NCI-H146 treated with DMSO at 0.1 percent for 48 hours (cell line): Measurements from ENCODE around the gene KREMEN2.

ENCODE experiments used
- DNase-seq: peaks from one replicate; lab custom pipeline; 2025; ENCODE audit not compliant: unreplicated experiment; lab: John Stamatoyannopoulos, UW

The KREMEN2 gene

DNA sequence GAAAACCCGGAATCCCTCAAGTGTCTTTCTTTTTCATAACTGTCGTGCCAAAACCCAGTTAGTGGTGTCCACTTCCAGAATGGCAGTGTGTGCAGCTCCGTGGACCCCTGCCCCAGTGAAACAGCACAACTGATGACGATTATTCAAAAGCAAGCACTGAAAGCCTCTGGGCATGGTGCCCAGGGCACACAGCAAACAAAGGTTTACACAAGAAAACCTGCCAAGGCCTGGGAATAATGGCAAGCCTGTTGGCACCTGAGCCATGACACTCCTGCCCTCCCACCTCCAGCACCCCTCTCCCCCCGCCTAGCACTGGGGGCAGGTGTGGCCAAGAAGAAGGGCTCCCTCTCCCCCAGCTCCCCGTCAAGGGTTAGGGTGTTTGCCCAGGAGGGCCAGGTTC lies 13.4 kb downstream of the KREMEN2 start:
- DNase-seq, result no peak

DNA sequence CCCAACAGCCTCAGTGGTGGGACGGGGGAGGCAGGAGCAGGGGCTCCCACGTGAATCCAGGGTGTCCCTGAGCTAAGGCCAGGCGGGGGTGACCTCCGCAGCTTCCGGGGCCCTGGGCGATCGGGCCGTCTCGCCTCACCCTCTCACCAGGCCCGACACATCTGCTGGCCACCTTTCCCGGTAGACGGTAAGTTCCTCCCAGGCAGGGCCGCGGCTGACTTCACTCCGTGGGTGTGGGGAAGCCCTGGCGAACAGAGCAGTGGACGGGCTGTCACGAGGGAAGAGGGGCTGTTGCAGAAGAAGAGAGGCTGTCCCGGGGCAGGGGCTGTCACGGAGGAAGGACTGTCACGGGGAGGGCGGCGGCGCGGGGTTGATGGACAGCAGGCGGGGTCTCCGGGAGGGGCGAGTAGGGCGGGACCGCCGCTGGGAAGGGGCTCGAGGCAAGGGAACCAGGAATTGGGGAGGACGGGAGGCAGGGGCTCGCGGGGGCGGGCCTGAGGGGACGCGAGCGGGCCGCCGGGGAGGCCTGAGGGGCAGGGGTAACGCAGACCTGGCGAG lies 15.7 kb downstream of the KREMEN2 start:
- no peak for DNase-seq

DNA sequence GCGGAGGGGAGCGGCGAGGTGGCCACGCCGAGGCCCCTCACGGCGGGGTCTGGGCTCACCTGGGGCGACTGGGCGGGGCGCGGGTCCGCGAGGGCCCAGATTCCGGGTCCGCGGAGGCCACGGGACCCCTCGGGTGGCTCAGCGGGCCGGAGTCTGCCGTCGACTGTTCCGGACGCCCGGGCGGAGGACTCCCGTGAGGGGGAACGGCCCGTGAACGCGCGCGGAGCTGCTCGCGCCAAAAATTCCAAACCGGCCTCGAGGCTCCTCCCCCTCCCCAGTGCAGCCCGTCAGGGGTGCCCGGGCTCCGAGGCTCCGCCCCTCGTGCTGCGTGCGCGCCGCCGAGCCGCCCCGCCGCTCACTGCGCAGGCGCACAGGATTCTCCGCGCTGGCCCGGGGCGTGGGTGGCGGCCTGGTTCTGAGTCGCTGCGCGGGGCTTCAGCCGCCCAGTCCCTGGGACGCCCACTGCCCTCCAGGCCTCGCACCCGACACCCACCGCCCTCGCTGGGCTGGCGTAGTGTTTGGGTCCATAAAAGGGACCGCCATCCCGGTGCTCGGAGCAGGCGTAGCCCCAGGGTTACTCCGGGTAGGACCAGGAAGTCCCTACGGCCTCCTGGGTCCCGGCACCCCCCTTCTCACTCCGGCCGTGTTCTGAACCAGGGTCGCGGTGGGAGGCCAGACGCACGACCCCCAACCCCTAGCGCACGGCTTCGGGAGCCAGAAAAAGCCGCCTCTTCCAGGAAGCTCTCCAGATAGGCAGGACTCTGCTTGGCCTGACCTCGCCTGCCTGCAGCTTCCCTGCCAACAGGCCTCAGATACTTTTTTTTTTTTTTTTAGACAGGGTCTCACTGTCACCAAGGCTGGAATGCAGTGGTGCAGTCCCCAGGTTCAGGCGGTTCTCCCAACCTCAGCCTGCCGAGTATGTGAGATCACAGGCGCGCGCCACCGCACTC lies 16.4 kb downstream of the KREMEN2 start, which contains the start of gene PKMYT1:
TSS of gene PKMYT1 (minus strand) at position 220 of the 950 bp plus-strand sequence. CDS start 789 bp downstream, outside the sequence.
- peak; percentile 70 for DNase-seq

DNA sequence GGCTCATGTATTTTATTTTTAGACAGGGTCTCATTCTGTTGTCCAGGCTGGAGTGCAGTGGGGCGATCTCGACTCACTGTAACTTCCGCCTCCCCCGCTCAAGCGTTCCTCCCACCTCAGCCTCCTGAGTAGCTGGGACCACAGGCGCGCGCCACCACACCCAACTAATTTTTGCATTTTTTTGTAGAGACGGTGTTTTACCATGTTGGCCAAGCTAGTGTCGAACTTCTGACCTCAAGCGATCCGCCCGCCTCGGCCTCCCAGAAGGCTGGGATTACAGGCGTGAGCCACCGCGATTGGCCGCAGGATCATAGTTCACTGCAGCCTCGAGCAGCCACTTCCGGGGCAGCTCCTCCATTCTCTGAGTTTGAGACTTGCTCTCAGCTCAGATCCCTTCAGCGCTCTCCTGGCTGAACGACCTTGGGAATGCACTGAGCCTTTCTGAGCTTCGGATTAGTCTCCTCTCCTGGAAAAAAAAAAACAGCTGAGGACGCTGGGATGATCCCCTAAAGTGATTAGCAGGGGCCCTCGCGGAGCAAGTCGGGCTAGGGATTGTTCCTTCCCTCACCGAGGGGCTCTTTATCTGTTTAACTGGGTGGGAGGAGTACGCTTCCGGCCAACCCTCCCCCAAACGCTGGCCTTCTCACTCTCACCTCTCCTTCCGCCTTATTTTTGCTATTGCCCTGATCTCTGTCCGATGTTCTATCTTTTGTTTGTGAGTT lies 17.3 kb downstream of the KREMEN2 start:
- no peak for DNase-seq

DNA sequence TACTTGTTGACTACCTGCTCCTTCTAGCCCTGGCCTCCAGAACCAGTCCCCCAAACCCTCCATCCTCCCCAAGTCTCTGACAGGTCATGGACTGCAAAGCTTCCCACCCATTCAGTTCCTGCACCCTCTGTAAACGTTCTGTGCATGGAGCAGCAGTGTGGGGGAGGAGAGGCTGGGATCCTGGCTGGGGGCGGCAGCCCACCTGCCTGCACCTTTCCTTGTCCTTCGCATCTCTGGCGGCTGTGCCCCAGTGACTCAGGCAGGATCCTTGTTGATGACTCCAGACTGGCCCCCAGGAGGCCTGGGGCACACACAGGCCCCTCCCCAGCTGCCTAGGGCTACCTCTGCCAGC lies 17.8 kb downstream of the KREMEN2 start:
- DNase-seq, result no peak

DNA sequence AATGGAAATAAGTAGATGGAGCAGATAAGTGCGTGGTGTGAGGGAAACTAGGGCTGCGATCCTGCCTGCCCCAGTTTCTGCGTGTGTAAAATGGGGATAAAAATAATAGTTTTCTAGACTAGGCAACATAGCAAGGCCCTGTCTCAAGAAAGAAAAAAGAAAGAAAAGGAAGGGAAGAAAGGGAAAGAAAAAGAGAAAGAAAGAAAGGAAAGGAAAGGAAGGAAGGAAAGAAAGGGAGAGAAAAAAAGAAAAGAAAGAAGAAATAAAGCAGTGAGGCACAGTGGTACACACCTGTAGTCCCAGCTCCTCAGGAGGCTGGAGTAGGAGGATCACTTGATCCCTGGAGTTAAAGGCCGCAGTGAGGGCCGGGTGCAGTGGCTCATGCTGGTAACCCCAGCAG lies 18.3 kb downstream of the KREMEN2 start:
- no peak for DNase-seq

DNA sequence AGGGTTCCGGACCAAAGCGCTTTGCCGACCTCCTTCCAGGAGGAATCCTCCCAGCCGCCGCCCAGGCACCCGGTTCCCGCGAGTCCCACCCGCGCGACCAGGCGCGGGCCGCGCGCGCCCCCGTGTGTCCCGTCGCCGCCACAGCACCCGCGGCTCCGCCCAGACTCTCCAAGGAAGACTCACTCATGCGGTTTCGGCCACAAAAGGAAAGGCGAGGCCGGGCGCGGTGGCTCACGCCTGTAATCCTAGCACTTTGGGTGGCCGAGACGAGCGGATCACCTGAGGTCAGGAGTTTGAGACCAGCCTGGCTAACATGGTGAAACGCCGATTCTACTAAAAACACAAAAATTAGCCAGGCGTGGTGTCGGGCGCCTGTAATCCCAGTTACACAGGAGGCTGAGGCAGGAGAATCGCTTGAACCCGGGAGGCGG lies 19.6 kb downstream of the KREMEN2 start:
- DNase-seq, result peak; percentile 72

DNA sequence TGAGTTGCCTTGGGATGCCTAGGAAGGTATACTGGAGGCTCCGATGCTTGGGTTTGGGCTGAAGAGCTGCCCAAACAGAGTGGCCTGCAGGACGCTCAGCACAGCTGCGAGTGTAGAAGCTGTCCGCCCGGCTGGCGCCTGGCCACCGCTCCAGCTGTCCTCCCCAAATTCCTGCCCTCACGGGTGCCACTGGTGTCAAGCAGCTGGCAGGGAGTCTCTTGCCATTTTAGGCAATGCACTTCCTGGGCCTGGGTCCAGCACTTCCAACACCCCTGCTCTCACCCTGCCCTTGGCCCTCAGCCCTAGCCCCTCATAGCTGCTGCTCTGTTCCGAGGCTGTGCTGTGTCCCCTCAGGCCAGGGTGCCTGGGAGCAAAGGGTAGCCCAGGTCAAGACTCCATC lies 21.4 kb downstream of the KREMEN2 start:
- DNase-seq, result no peak

DNA sequence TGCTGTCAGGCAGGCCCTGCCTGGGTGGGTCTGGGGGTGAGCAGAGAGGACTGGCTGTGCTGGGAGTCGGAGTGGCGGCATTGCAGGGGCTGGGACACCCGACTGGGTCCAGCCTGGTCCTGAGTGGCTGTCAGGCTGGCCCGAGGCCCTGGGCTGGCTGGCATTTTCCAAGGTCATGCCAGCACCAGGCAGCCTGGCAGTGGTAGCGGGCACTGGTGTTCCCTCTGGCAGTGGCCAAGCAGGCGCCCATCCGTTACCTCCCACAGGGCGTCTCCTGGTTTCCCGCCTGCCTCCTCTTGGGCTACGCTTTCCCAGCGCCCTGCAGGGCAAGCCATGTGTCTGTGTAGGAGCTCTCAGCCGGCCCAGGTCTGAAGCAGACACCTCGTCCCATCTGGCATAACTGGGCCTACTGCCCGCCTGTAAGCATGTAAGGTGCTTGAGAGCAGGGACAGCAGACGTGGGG lies 21.8 kb downstream of the KREMEN2 start:
- DNase-seq, result no peak

DNA sequence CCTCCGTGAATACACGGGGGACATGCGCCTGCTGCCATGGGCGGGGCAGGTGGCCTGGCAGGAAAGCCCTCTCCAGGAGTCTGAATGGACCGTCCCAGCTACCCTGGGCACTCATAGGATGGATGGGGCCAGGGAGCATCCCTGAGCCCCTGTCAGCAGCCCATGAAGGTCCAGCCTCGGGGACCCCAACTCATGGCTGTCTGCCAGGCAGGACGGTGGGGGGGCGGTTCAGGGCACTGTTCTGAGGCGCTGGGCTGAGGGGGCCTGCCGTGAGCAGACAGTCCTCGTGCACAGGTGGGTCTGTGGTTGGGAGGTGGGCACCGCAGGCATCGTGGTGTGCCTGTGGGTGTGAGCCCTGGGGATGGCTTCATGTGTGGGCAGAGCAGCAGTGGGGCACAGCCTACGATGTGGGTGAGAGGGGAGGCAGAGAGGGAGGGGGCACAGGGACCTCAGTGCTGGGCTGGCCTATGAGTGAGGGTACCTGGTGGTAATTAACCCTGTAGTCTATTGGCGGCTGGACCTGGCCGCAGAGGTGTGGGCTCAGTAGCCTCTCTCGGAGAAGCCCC lies 22.6 kb downstream of the KREMEN2 start:
- no peak for DNase-seq

DNA sequence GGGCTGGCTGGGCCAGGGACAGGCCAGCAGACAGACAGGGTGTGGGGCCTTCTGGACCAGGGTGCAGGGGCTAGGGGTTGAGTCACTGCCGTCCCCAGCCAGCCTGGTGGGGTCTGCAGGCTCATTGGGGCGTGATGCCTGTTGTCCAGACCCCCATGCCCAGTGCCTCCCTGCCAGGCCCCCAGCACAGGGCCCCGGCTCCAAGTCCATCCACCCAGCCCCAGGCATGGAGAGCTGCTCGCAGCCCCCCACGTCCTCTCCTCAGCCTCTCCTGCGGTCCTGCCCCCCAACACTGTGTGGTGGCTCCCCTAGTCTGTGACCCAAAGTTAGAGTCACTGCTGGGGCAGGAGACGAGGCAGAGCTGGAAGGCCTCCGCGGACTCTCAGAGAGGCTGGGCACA lies 23.2 kb downstream of the KREMEN2 start:
- DNase-seq, result no peak

DNA sequence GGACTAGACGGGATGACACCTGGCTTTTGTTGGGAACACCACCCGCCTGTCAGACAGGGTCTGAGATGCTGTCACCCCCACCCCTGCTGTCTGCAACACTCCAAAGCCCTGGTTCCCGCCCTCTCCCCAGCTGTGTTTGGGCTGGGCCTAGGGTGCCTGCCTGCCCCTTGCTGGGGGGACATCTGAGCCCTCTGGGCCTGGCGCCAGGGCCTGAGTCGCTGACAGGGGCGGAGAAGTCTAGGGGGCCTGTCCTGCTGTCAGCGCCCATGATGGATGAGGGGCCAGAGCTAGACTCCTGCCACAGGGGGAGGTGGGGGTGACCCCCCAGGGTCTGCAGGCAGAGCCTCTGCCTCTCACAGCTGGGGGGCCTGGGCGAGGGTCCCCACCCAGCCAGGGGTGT lies 23.8 kb downstream of the KREMEN2 start:
- DNase-seq, result no peak

DNA sequence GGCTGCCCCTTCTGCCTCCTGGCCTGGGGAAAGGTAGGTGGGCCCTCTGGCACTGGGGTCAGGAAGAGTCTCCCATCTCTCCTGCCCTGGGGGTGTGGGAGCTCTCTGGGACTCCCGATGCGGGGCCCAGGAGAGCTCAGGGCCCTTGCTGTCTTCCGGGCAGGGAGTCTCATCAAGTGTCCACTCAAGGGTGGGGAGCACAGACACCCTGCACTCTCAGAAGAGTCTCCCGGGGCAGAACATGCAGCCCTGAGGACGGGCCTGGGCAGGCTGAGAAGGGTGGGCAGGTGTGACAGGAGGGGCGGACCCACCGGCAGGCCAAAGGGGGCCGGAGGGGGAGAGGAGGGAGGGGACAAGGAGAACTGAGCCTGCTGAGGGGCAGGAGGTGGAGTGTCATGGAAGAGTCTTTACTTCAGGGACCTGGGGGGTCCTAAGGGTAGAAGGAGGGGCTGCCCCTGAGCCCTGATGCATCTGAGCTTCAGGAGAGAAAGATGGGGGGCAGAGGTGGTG lies 24.6 kb downstream of the KREMEN2 start:
- DNase-seq, result no peak

DNA sequence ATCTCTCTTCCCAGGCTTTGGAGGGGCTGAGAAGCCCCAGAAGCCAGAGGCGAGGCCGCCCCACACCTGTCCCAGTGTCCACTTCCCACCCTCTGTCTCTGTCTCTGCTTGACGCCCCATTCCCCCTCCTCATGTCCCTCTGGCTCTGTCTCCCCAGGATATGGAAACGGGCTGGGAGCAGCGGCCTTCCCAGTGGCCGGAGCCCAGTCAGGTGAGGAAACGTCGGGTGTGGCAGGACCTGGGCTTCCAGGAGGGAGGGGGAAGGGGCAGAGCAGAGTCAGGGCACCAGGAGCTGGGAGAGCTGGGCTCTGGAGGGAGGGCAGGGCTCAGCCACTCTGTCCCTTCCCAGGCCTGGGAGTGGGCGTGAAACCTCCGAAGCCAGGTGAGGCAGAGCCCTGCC lies 26.8 kb downstream of the KREMEN2 start:
- no peak for DNase-seq

DNA sequence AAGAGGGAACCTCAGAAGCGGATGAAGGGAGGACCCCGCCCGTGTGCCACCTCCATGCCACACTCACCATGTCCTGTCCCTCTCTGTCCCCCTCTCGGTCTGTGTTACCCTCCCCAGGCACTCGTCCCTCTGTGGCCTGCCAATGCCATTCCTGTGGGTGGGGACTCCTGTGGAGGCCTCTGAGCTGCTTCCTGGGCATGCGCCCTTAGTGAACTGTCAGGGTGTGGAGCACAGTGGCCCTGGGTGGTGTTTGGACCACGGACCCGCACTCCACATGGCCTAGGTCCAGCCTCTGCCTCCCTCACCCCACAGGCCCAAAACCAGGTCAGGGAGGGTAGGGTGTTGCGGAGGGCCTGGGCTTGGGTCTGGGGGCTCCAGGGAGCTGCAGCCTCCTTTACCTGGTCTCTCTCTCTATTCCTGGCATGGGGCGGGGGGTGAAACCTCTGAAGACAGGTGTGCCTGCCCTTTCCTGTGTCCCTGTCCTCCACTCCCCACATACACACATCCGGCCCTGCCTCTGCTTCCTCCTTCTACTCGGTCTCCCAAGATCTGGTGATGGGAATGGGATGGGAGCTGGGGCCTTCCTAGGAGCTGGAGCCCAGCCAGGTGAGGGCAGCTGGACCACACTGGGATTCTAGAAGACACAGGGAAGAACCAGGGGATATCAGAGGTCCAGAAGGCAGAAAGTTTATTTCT lies 27.6 kb downstream of the KREMEN2 start:
- DNase-seq, result no peak

DNA sequence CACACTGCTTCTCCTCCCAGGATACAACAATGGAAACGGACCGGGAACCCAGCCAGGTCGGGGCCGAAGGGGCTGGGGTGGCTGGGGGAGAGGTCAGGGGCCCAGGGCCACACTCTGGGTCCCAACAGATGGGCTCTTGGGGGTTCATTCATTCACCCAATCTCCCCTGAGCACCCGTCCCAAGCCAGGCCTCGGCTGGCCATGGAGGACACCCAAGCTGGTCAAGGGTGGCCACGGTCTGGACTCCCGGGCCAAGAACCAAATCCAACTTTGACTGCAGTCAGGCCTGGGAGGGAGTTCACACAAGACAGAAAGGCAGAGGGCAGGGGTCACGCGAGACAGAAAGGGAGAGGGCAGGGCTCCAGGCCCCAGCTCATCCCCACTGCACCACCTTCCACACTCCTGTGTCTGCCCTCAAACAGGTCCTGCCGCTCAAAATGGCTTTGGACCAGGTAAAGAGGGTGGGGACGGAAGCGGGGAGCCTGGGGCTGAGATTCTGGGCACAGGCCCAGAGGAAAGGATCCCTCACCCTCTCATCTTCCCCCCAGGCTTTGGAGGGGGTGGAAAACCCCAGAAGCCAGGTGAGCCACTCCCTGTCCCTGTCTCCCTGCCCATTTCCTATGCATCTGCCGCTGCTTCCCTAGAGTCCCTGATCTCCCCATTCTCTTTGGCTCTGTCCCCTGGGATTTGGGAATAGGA lies 28.5 kb downstream of the KREMEN2 start:
- no peak for DNase-seq

DNA sequence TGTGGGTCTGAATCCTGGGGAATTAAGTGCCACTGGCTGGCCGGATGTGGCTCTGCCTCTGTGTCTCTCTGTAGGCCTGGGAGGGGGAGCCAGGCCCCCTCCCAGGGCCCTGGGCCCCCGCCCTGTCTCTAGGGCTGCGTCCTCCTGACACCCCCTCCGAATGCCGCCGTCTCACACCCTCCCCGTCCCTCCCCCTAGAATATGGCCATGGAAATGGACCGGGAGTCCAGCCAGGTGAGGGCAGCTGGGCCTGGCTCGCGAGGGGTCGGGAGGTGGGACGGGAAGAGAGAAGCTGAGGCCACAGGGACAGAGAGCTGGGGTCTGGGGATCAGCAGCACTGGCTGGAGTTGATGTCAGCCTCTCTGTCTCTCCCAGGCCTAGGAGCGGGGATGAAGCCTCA lies 32.2 kb downstream of the KREMEN2 start:
- DNase-seq, result no peak

DNA sequence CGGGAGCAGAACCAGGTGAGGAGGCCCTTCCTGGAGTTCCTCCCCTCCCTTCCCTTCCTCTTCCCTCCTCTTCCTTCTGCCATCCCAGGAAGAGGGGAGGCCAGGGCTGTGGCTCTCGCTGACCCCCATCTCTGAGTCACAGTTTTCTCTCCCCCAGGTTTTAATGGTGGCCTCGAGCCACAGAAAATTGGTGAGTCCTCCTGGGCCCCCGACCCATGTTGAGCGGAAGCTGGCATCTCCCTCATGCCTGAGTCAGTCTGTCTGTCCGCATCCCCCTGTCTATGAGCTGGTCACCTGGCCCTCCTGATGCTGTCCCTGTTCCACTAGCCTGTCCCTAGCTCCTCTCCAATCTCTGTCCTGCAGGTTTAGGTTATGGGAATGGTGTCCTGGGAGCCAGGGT lies 35.9 kb downstream of the KREMEN2 start:
- no peak for DNase-seq

DNA sequence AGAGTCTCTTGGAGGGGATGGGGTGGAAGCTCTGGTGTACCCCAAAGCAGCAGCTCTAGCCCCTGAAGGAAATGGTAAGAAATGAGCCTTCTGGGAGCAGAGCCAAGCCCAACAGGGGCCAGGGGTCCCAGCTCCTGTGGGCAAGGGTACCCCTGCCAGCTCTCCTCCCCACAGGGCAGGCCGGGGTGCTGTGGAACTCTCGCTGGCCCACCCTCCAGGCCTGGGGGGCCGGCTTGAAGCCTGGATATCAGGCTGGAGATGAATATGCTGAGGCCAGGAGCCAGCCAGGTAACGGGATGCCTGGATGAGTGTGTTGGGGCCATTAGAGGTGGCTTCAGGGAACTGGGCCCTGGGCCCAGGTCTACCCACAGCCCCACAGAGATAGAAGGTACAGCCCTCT lies 36.5 kb downstream of the KREMEN2 start:
- DNase-seq, result no peak

DNA sequence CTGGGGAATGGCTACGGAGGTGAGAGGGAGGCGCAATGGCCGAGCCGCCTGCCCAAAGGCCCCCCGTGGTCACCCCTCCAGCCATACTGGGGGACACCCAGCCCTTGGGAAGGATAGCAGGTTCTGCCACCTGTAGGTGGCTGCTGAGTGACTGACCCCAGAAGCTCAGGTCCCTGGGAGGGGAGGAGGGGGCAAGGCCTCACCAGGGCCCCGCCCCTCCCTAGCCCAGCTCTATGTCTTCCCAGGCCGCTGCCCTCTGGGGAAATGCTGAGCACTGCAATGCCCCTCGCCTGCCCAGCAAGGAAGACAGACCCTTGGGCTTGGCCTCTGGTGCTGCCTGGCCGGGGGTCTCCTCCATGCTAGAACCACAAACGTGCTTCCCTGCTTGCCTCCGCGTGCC lies 37.2 kb downstream of the KREMEN2 start:
- DNase-seq, result no peak
